GM19467 (cell line): ENCODE data around the gene RNF19B.

Experiments
- ATAC-seq: cut with Tn5 transposase; IDR thresholded peaks from one replicate; pipeline ENCODE4 v1.9.1; 2021; ENCODE audit warnings: mild to moderate bottlenecking, moderate library complexity; ENCODE audit not compliant: unreplicated experiment

The RNF19B gene, protein sequence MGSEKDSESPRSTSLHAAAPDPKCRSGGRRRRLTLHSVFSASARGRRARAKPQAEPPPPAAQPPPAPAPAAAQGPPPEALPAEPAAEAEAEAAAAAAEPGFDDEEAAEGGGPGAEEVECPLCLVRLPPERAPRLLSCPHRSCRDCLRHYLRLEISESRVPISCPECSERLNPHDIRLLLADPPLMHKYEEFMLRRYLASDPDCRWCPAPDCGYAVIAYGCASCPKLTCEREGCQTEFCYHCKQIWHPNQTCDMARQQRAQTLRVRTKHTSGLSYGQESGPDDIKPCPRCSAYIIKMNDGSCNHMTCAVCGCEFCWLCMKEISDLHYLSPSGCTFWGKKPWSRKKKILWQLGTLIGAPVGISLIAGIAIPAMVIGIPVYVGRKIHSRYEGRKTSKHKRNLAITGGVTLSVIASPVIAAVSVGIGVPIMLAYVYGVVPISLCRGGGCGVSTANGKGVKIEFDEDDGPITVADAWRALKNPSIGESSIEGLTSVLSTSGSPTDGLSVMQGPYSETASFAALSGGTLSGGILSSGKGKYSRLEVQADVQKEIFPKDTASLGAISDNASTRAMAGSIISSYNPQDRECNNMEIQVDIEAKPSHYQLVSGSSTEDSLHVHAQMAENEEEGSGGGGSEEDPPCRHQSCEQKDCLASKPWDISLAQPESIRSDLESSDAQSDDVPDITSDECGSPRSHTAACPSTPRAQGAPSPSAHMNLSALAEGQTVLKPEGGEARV

DNA sequence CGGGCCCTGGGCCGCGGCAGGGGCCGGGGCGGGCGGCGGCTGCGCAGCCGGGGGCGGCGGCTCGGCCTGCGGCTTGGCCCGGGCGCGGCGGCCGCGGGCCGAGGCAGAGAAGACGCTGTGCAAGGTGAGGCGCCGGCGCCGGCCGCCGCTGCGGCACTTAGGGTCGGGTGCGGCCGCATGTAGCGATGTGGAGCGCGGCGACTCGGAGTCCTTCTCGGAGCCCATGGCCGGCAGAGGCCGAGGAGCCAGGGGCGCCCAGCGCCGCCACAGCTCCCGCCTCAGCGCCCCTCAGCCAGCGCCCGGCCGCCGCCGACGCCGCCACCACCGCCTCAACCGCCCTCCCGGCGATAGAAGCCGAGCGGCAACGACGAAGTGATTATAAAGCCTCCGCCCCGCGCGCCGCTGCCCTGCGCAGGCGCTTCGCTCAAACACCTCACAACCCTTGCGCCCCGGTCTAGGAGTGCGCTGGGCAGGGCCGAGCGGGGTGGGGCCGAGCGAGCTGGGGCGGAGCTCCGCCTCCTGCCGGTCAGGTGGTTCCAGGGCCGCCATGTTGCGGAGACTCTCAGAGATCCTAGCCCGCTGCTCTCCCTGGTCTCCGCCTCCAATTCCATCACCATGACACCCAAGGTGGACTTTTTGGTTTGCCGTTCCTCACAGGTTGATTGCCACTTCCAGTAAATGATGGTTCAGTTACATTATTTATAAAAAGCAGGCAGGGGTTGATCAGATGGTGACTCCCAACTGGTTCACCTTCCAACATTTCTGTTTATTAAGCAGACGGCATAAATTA, at the start of gene RNF19B:
Gene RNF19B, minus strand, starts transcription at position 349 of the 790 bp plus-strand sequence. Its CDS starts 124 bp downstream, at position 225.
- ATAC-seq = peak; percentile 74

GRCh38 chr1:33013791-33014190, 49.2 kb upstream of the RNF19B start:
- no peak for ATAC-seq

DNA sequence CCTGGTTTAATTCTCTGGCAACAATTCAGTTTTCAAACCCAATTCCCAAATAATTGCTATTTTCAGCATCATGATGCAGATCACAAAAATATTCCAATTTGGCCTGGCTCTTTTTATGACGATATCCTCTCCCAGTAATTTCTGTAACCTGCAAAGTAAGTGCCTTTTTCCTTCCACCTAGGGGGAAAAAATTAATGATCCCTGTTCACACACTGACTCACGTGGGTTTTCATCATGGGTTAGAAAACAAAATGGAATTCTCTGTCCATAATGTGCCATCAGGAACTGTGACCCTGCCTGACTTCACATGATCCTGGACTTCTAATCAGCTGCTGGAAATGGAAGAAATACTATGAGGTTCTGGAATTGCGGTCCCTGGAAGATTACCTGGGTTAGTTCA, 47.6 kb upstream of the RNF19B start:
- no peak for ATAC-seq

- ATAC-seq = no peak
Observed at GRCh38 chr1:33010932-33011731, 46.5 kb upstream of the RNF19B start.

DNA sequence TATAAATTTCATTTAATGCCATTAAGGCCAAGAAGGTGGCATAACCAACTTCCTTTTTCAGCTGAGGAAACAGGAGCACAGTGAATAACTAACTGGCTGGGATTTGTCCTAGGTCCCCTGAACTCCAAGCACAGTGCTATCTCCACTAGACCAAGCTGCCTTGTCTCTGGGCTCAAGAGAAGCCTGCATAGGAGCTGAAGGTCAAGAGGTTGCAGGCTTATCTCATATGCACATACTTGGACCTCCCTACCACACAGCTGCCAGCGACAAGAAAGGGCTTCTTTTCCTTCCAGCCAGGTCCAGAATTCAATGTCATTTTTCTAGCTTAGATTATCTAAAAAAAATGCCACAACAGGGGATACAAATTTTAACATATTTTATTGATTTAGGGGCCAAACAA, 45.0 kb upstream of the RNF19B start:
- no peak for ATAC-seq

- ATAC-seq = no peak
Observed at GRCh38 chr1:33008051-33008914, 43.7 kb upstream of the RNF19B start.

DNA sequence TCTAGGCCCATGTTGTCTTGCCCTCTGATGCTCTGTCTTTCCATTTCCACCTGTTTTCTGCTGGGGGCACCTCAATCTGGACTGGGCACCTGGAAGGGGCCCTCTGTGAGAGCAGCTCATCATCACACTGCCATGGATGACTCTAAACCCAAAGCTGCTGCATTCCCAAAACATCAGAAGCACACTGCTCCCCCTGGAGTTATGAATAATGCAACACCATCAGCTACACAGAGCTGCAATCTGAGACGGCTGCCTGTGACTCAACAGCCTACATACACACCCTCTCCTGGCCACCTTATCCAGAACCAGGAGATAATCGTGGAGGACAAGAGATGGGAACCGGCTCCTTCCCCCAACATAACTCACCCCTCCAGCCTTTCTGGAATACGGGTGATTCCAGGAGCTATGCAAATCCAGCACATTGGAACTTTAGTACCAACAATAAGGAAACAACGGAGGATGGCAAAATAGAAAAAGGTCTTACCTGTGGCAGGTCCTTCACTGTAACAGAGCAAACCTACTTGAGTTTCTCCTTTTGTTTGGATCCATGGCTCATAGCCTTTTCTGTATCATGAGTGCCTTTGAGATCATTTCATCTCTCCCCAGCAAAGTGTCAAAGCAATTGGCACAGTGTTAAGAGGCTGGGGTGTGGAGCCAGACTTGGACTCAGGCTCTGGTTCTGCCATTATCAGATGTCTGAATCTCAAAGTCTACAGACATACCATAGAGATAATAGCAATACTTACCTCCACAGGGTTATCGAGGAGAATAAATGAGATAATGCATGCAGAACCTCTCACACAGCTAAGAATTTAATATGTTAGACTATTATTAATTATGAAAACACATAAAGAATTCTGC, 42.8 kb upstream of the RNF19B start:
- no peak for ATAC-seq

DNA sequence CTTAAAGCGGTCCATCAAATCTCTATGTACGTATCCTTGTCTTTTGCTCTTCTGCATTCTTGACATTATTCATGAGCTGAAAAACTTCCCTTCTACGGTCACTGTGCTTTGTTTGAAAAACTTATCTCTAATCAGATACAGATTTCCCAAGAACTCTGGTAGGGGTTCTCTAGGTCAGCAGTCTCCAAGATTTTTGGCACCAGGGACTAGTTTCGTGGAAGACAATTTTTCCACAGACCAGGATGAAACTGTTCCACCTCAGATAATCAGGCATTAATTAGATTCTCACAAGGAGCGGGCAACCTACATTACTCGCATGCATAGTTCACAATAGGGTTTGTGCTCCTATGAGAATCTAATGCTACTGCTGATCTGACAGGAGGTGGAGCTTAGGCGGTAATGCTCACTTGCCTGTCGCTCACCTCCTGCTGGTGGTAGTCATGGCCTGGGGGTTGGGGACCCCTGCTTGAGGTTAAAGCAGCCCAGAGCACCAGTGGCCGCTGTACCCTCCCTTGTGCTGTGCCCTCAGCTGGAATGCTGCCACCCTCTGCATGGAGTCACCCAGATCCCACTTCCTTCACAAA, 41.3 kb upstream of the RNF19B start:
- ATAC-seq = no peak

DNA sequence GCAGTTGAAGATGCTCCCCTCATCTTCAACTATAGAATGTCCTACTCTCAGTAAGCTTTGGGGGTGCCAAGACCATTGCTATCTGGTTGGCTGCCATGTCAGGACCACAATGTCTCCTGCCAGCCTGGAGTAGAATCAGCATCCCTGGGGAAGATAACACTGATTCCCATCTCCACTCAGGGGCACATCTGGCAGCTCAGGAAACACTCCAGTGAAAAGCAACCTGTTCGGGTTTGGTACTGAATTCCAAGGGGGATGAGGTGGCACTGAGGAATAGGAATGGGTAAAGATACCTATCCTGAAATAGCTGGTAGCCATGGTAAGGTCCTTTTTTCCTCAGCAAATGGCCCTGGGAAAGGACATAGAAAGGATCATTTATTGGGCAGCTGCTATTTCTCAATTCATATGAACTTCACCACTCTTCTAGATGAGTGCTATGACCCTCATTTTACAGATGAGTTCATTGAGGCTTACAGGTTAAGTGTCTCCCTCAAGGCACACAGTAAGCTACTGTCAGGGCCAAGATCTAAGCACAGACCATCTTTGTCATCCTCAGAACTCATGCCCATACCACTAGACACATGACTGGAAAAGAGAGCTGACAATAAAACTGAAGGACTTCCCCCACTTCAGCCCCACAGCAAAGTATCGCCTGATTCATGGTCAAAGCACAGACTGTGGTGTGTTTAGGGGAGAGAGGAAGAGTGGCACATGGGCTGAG, 40.7 kb upstream of the RNF19B start:
- no peak for ATAC-seq

DNA sequence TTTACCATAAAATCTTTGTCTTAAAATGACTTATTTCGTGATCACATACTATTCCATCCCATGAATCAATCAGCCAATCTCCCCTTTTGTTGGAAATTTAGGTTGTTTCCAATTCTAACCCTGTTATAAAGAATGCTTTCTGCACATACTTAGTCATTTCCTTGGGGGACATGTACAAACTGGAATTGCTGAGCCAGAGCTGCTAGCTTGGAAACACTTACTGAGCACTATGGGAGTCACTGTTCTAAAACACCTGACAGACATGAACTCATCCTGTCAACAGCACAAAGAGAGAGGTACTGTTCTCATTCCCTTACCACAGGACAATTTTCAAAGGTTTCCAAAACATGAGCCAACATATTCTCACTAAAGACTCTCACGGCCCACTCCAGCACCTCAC, 40.0 kb upstream of the RNF19B start:
- no peak for ATAC-seq

- no peak for ATAC-seq
Observed at GRCh38 chr1:33003657-33004056, 39.0 kb upstream of the RNF19B start.

DNA sequence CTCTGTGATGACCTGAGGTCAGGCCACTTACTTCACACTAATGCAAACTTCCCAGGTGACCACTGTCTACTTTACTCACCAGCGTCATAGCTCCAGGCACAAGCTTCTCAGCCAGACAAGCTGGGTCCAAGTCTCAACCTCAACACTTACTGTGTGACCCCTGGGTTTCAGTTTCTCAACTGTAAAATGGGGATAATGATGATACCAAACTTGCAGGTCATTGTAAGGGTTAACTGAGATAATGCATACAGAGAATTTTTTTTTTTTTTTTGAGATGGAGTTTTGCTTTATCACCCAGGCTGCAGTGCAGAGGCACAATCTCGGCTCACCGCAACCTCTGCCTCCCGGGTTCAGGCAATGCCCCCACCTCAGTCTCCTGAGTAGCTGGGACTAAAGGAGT, 37.4 kb upstream of the RNF19B start:
- no peak for ATAC-seq

DNA sequence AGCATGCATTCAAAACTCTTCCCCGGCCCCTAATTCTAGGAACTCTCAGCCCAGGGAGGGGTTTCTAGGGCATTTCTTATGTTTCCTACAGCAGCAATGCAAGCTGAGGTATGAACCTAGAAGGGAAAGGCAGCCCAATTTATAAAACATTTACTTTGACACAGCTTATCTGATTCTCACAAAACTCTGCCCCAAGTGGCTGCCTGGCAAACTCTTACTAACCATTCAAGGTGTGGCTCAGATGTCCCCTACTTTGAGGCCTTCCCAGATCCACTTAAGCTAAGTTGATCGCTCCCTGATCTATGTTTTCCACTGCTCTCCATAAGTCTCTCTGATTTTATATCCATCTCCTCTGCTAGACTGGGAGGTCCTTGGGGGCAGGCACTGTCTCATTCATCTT, 36.7 kb upstream of the RNF19B start:
- ATAC-seq = no peak

DNA sequence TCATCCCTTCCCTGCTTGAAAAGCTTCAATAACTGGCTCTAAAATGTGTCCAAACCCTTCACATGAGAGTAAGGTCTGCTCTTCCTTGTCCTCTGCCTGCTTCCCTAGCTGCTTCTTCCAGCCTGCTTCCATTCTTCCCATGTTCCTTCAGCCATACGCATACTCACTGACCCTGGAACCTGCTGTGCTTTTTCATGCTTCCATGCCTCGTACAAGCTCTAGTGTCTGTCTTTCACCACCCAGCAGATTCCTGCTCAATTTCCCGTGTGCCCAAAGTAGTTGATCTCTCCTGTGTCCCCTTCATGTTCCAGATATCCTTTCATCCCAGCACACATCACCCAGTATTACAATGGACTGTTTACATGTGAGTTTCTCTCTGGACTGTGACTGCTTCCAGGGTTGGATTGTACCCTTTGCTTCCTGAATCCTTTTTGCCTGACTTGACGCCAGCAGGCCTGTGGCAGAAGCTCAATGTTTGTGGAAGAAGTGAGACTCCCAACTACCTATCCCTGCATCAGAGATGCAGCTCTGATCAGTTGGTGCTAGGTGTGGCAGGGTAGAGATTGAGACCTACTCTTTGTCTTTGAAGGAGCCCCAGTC, 35.9 kb upstream of the RNF19B start:
- no peak for ATAC-seq

GRCh38 chr1:32998997-32999396, 34.4 kb upstream of the RNF19B start:
- no peak for ATAC-seq

- ATAC-seq = no peak
Observed at GRCh38 chr1:32998064-32998463, 33.5 kb upstream of the RNF19B start.

DNA sequence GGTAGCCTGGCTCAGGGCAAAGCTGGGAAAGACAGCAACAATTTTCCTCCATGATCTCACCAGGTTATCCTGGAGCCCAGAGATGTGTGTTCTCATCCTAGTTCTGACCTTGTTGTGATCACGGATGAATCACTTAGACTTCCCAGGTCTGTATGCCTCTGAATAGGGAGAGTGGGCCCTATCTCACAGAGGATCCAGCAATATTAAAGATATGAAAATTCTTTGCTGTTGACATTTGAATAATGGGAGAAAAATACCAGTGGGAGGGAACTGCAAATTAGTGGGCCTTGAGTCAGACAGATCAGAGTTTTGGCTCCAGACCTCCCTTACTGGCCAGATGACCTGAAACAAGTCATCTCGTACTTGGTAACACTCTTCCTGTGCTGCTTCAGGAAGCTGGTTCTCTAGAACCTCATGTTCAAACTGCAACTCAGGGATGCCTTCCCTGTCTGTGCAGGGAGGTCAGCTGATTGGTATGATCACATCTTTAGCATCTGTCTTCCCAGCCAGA, 32.8 kb upstream of the RNF19B start:
- no peak for ATAC-seq
